Stimulated activated CD4-positive, alpha-beta T cell treated with anti-CD3 and anti-CD28 coated beads, Interleukin-4, amount 100 ng/mL, for 4 hours (primary cell): ENCODE data around the gene PUM1.
A peak's percentile ranks its signal among the peaks of the same experiment; 100 is the strongest.
"Not testable (repeated sequence)": the region's sequence is repeated elsewhere in the genome, so short reads cannot be mapped to it uniquely, and the experiment has no call there.

Source experiments
- DNase-seq, 2 experiments: peaks; one replicate each; pipeline ENCODE4 v3.0.0-alpha.2; 2020

PUM1 gene

GRCh38 chr1:30955448-30956015 lies 110.0 kb downstream of the PUM1 start:
- DNase-seq = no peak

GRCh38 chr1:30953685-30954084 lies 111.8 kb downstream of the PUM1 start:
- DNase-seq = no peak

GRCh38 chr1:30952098-30952497 lies 113.4 kb downstream of the PUM1 start:
- no peak for DNase-seq

GRCh38 chr1:30950700-30951099 lies 114.8 kb downstream of the PUM1 start:
- no peak for DNase-seq

GRCh38 chr1:30950053-30950452 lies 115.5 kb downstream of the PUM1 start:
- DNase-seq = no peak

- DNase-seq = not testable (repeated sequence)
Measured at GRCh38 chr1:30949487-30949838, 116.1 kb downstream of the PUM1 start.

GRCh38 chr1:30948813-30949486 lies 116.6 kb downstream of the PUM1 start:
- DNase-seq = not testable (repeated sequence)

- DNase-seq = no peak
Measured at GRCh38 chr1:30948278-30948677, 117.2 kb downstream of the PUM1 start.

GRCh38 chr1:30947212-30947611 lies 118.3 kb downstream of the PUM1 start:
- no peak for DNase-seq

- DNase-seq = no peak
Measured at GRCh38 chr1:30942326-30942963, 123.1 kb downstream of the PUM1 start.

GRCh38 chr1:30940541-30940940 lies 125.0 kb downstream of the PUM1 start:
- no peak for DNase-seq

- no peak for DNase-seq
Measured at GRCh38 chr1:30936541-30937171, 128.9 kb downstream of the PUM1 start.

GRCh38 chr1:30935758-30936157 lies 129.8 kb downstream of the PUM1 start:
- not testable (repeated sequence) for DNase-seq

- DNase-seq = no peak
Measured at GRCh38 chr1:30934613-30935012, 130.9 kb downstream of the PUM1 start.

- DNase-seq = no peak
Measured at GRCh38 chr1:30933874-30934252, 131.7 kb downstream of the PUM1 start.

- no peak for DNase-seq
Measured at GRCh38 chr1:30930631-30931173, 134.8 kb downstream of the PUM1 start.

GRCh38 chr1:30929944-30930525 lies 135.5 kb downstream of the PUM1 start:
- no peak for DNase-seq

- peak; percentile 28 to 36 for DNase-seq
Measured at GRCh38 chr1:30929135-30929889, 136.2 kb downstream of the PUM1 start.

GRCh38 chr1:30928789-30929134 lies 136.8 kb downstream of the PUM1 start:
- DNase-seq = no peak

GRCh38 chr1:30928171-30928570 lies 137.3 kb downstream of the PUM1 start:
- no peak for DNase-seq

GRCh38 chr1:30927448-30927847 lies 138.1 kb downstream of the PUM1 start:
- DNase-seq = no peak

GRCh38 chr1:30923597-30923996 lies 141.9 kb downstream of the PUM1 start:
- DNase-seq = no peak

- DNase-seq = no peak
Measured at GRCh38 chr1:30920827-30921226, 144.7 kb downstream of the PUM1 start.
